ENCODE results near the gene DIS3L2. TPM values are rescaled to one million over a fixed set of nuclear protein-coding genes. Genes with fewer than 3 reads are reported as not detected.

Gene DIS3L2
- total RNA-seq, 4 donors from 2014 or later: 52.8 to 74.9 (median 61.8) TPM

- H3K4me3 ChIP-seq: no peak overlapping the region
- H3K9me3 ChIP-seq: peaks cover 0 to 56% (median 0%) of the 10 kb centered on the region in 4 donors
- H3K27ac ChIP-seq: no peak overlapping the region
- TF ChIP-seq, protein P1, sequence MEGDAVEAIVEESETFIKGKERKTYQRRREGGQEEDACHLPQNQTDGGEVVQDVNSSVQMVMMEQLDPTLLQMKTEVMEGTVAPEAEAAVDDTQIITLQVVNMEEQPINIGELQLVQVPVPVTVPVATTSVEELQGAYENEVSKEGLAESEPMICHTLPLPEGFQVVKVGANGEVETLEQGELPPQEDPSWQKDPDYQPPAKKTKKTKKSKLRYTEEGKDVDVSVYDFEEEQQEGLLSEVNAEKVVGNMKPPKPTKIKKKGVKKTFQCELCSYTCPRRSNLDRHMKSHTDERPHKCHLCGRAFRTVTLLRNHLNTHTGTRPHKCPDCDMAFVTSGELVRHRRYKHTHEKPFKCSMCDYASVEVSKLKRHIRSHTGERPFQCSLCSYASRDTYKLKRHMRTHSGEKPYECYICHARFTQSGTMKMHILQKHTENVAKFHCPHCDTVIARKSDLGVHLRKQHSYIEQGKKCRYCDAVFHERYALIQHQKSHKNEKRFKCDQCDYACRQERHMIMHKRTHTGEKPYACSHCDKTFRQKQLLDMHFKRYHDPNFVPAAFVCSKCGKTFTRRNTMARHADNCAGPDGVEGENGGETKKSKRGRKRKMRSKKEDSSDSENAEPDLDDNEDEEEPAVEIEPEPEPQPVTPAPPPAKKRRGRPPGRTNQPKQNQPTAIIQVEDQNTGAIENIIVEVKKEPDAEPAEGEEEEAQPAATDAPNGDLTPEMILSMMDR (IDR thresholded peaks at IDR 0.05): no peak
- no peak for DNase-seq (ENCODE audit: low spot score in 2 of 2)
- 83 to 86% methylated on average over 11 to 14 of the region's 14 CpGs for WGBS, 2 donors
- no peaks in the 10 kb centered on the region for H3K4me1 ChIP-seq
- peaks cover 0 to 51% (median 0%) of the 10 kb centered on the region in 3 donors for H3K36me3 ChIP-seq
- no peaks in the 10 kb centered on the region for H3K27me3 ChIP-seq
Observed at GRCh38 chr2:232340171-232340935, 378.8 kb downstream of the DIS3L2 start.

GRCh38 chr2:232341061-232341738, 379.7 kb downstream of the DIS3L2 start:
- Histone ChIP-seq H3K4me1 (no peaks in the 10 kb centered on the region), H3K9me3 (peaks cover 0 to 59% (median 0%) of the 10 kb centered on the region in 4 donors), H3K36me3 (peaks cover 0 to 43% (median 0%) of the 10 kb centered on the region in 3 donors), H3K27ac (no peak overlapping the region), H3K4me3 (no peak overlapping the region), H3K27me3 (no peaks in the 10 kb centered on the region)
- WGBS, 2 donors: 78 to 85% methylated on average over 17 of the region's 17 CpGs
- no peak for TF ChIP-seq EP300 (IDR thresholded peaks at IDR 0.05)
- TF ChIP-seq, protein P1 (IDR thresholded peaks at IDR 0.05): no peak
- TF ChIP-seq POLR2A (IDR thresholded peaks at IDR 0.05): no peak
- no peak for DNase-seq (ENCODE audit: low spot score in 2 of 2)

GRCh38 chr2:232341739-232342126, 380.2 kb downstream of the DIS3L2 start:
- 91 to 100% methylated on average over 4 of the region's 4 CpGs for WGBS, 2 donors
- Histone ChIP-seq H3K9me3 (peaks cover 0 to 65% (median 0%) of the 10 kb centered on the region in 4 donors), H3K27ac (no peak overlapping the region), H3K4me1 (no peaks in the 10 kb centered on the region), H3K27me3 (no peaks in the 10 kb centered on the region), H3K36me3 (peaks cover 0 to 37% (median 0%) of the 10 kb centered on the region in 3 donors), H3K4me3 (no peak overlapping the region)
- DNase-seq (ENCODE audit: low spot score in 2 of 2): no peak
- no peak for TF ChIP-seq EP300 (IDR thresholded peaks at IDR 0.05)
- TF ChIP-seq, protein P1 (IDR thresholded peaks at IDR 0.05): no peak
- no peak for TF ChIP-seq POLR2A (IDR thresholded peaks at IDR 0.05)

- 70 to 75% methylated on average over 19 of the region's 19 CpGs for WGBS, 2 donors
- no peak overlapping the region for H3K27ac ChIP-seq
Observed at GRCh38 chr2:232342635-232343565, 381.4 kb downstream of the DIS3L2 start.

More at GRCh38 chr2:232342635-232343565, 381.4 kb downstream of the DIS3L2 start:
- DNase-seq (ENCODE audit: low spot score in 2 of 2): no peak
- no peaks in the 10 kb centered on the region for H3K4me1 ChIP-seq
- TF ChIP-seq, protein P1 (IDR thresholded peaks at IDR 0.05): no peak
- TF ChIP-seq POLR2A (IDR thresholded peaks at IDR 0.05): no peak
- no peak for TF ChIP-seq EP300 (IDR thresholded peaks at IDR 0.05)
- no peaks in the 10 kb centered on the region for H3K27me3 ChIP-seq
- H3K9me3 ChIP-seq: peaks cover 0 to 76% (median 0%) of the 10 kb centered on the region in 4 donors
- peaks cover 0 to 29% (median 0%) of the 10 kb centered on the region in 3 donors for H3K36me3 ChIP-seq
- no peak overlapping the region for H3K4me3 ChIP-seq
